GM12891 (cell line): ENCODE data around the gene TEAD1.

Source experiments
- PAX5 ChIP-seq: IDR thresholded peaks from 2 replicates; pipeline ENCODE4 v1.6.1; 2011; ENCODE audit warnings: low read length, moderate library complexity, mild to moderate bottlenecking; ENCODE audit not compliant: insufficient read depth, severe bottlenecking
- POLR2A ChIP-seq: IDR thresholded peaks from 2 replicates; pipeline ENCODE4 v1.6.1; 2011; ENCODE audit warnings: low read depth, low read length, control low read depth
- POLR2AphosphoS5 ChIP-seq: IDR thresholded peaks from 2 replicates; pipeline ENCODE4 v1.6.1; 2011; ENCODE audit warnings: low read depth, low read length, control low read depth
- TAF1 ChIP-seq: IDR thresholded peaks from 2 replicates; pipeline ENCODE4 v1.6.1; 2011; ENCODE audit warnings: low read depth, low read length, control low read depth

- TF ChIP-seq TAF1 (no peak), POLR2AphosphoS5 (no peak), POLR2A (no peak), PAX5 (no peak)
Observed at GRCh38 chr11:12642806-12643428, 31.3 kb upstream of the TEAD1 start.
